Neural cell (in vitro differentiated cells): ENCODE data around the gene CHCHD1. TPM values are rescaled to one million over a fixed set of nuclear protein-coding genes. Genes with fewer than 3 reads are reported as not detected.
A peak's percentile ranks its signal among the peaks of the same experiment; 100 is the strongest.

Experiments
- H2AFZ ChIP-seq: fragments of 200-600, 300-800 bp; sonication (generic), shearing (Covaris generic); 2 replicates; pipeline ENCODE4 v1.6.0; 2014; ENCODE audit warnings: low read depth, mild to moderate bottlenecking, antibody characterized with exemption, low read length, moderate library complexity
- H3F3A ChIP-seq: fragments of 200-600 bp; shearing (Covaris generic); 2 replicates; pipeline ENCODE4 v1.6.1; 2016; ENCODE audit warnings: mild to moderate bottlenecking, moderate library complexity, mixed read lengths, antibody characterized with exemption, low read length; ENCODE audit not compliant: insufficient read depth, poor library complexity, severe bottlenecking
- H3K27ac ChIP-seq: fragments of 200-600, 300-800 bp; sonication (generic), shearing (Covaris generic); 2 replicates; pipeline ENCODE4 v1.5.1; 2014; ENCODE audit warnings: mild to moderate bottlenecking, low read length, moderate library complexity
- H3K27me3 ChIP-seq: fragments of 300-800, 200-600 bp; sonication (generic), shearing (Covaris generic); 2 replicates; pipeline ENCODE4 v1.6.0; 2014; ENCODE audit warnings: mild to moderate bottlenecking, low read depth, low read length, moderate library complexity; ENCODE audit not compliant: insufficient read depth
- H3K36me3 ChIP-seq: fragments of 300-800, 200-600 bp; sonication (generic), shearing (Covaris generic); 2 replicates; pipeline ENCODE4 v1.5.1; 2014; ENCODE audit warnings: mild to moderate bottlenecking, antibody characterized with exemption, low read length, moderate library complexity; ENCODE audit not compliant: insufficient read depth
- H3K4me2 ChIP-seq: fragments of 300-800, 200-600 bp; sonication (generic), shearing (Covaris generic); 2 replicates; pipeline ENCODE4 v1.6.0; 2014; ENCODE audit warnings: mild to moderate bottlenecking, low read length
- H3K4me3 ChIP-seq: fragments of 300-800, 200-600 bp; sonication (generic), shearing (Covaris generic); 2 replicates; pipeline ENCODE4 v1.5.1; 2014; ENCODE audit warnings: mild to moderate bottlenecking, low read length, moderate library complexity
- H3K79me2 ChIP-seq: fragments of 200-600 bp; shearing (Covaris generic); replicated peaks from 2 replicates; pipeline ENCODE4 v1.6.0; 2014; ENCODE audit warnings: mild to moderate bottlenecking, low read length, moderate library complexity; ENCODE audit not compliant: insufficient read depth
- H3K9ac ChIP-seq: fragments of 300-800, 200-600 bp; sonication (generic), shearing (Covaris generic); 2 replicates; pipeline ENCODE4 v1.6.1; 2016; ENCODE audit warnings: mild to moderate bottlenecking, low read length, mixed read lengths
- H3K9me2 ChIP-seq: fragments of 200-600 bp; shearing (Covaris generic); 2 replicates; pipeline ENCODE4 v1.6.1; 2016; ENCODE audit warnings: mild to moderate bottlenecking, low read length, mixed read lengths; ENCODE audit not compliant: insufficient read depth
- H3K9me3 ChIP-seq: fragments of 200-600, 300-800 bp; sonication (generic), shearing (Covaris generic); 2 replicates; pipeline ENCODE4 v1.6.1; 2016; ENCODE audit warnings: mild to moderate bottlenecking, mixed run types, low read length, moderate library complexity, mixed read lengths
- H4K20me1 ChIP-seq: fragments of 200-600 bp; shearing (Covaris generic); 2 replicates; pipeline ENCODE4 v1.6.1; 2016; ENCODE audit warnings: mild to moderate bottlenecking, mixed run types; ENCODE audit not compliant: insufficient read depth
- EP300 ChIP-seq: fragments of 450-650 bp; conservative IDR thresholded peaks from 2 replicates; pipeline ENCODE4 v1.6.1; 2014; ENCODE audit warnings: antibody characterized with exemption, mild to moderate bottlenecking, moderate library complexity; ENCODE audit not compliant: poor library complexity, severe bottlenecking
- EZH2 ChIP-seq: fragments of 200-600, 300-800 bp; shearing (Covaris generic), sonication (generic); IDR thresholded peaks from 2 replicates; pipeline ENCODE4 v1.6.1; 2014; ENCODE audit warnings: antibody characterized with exemption, low read length, borderline replicate concordance, mild to moderate bottlenecking; ENCODE audit not compliant: insufficient read depth, poor library complexity, severe bottlenecking
- MXI1 ChIP-seq: fragments of 450-650 bp; conservative IDR thresholded peaks from 2 replicates; pipeline ENCODE4 v1.6.1; 2014; ENCODE audit warnings: antibody characterized with exemption, mild to moderate bottlenecking; ENCODE audit not compliant: poor library complexity, severe bottlenecking
- POLR2AphosphoS5 ChIP-seq: IDR thresholded peaks from 2 replicates; pipeline ENCODE4 v1.6.1; 2012
- RAD21 ChIP-seq: fragments of 450-650 bp; conservative IDR thresholded peaks from 2 replicates; pipeline ENCODE4 v1.6.1; 2014; ENCODE audit warnings: antibody characterized with exemption, mild to moderate bottlenecking, moderate library complexity
- REST ChIP-seq: IDR thresholded peaks from 2 replicates; pipeline ENCODE4 v1.6.1; 2012; ENCODE audit warnings: borderline replicate concordance
- SMC3 ChIP-seq: fragments of 450-650 bp; conservative IDR thresholded peaks from 2 replicates; pipeline ENCODE4 v1.6.1; 2014; ENCODE audit warnings: antibody characterized with exemption, mild to moderate bottlenecking, moderate library complexity; ENCODE audit not compliant: poor library complexity
- TAF1 ChIP-seq: IDR thresholded peaks from 2 replicates; pipeline ENCODE4 v1.6.1; 2012; ENCODE audit warnings: low read depth
- polyA plus RNA-seq: library from polyadenylated mRNA; depleted of rRNA; stranded (reverse); fragments of >200 nt; gene quantifications from 2 replicates; pipeline ENCODE4 v1.2.3, GENCODE V29; 2014
- TF ChIP-seq, protein P1 (sequence below): fragments of 450-650 bp; IDR thresholded peaks from 2 replicates; pipeline ENCODE4 v1.5.1; 2014; ENCODE audit warnings: antibody characterized with exemption, mild to moderate bottlenecking, moderate library complexity; ENCODE audit not compliant: poor library complexity, severe bottlenecking

Gene CHCHD1
- polyA plus RNA-seq, 1 donor from 2014 or later: 82.5 TPM

GRCh38 chr10:73742454-73742734 lies 39.5 kb upstream of the CHCHD1 start:
- no peaks in the 10 kb centered on the region for H3K27me3 ChIP-seq
- H3K79me2 ChIP-seq: peaks cover 25% of the 10 kb centered on the region
- H3K9me2 ChIP-seq: no peaks in the 10 kb centered on the region
- no peaks in the 10 kb centered on the region for H4K20me1 ChIP-seq
- H2AFZ ChIP-seq: no peak overlapping the region
- no peaks in the 10 kb centered on the region for H3K9me3 ChIP-seq
- H3K27ac ChIP-seq: no peak overlapping the region
- TF ChIP-seq TAF1 (no peak), SMC3 (no peak), MXI1 (no peak), REST (no peak), POLR2AphosphoS5 (no peak), EP300 (no peak), EZH2 (no peak), RAD21 (no peak)
- TF ChIP-seq, protein P1, sequence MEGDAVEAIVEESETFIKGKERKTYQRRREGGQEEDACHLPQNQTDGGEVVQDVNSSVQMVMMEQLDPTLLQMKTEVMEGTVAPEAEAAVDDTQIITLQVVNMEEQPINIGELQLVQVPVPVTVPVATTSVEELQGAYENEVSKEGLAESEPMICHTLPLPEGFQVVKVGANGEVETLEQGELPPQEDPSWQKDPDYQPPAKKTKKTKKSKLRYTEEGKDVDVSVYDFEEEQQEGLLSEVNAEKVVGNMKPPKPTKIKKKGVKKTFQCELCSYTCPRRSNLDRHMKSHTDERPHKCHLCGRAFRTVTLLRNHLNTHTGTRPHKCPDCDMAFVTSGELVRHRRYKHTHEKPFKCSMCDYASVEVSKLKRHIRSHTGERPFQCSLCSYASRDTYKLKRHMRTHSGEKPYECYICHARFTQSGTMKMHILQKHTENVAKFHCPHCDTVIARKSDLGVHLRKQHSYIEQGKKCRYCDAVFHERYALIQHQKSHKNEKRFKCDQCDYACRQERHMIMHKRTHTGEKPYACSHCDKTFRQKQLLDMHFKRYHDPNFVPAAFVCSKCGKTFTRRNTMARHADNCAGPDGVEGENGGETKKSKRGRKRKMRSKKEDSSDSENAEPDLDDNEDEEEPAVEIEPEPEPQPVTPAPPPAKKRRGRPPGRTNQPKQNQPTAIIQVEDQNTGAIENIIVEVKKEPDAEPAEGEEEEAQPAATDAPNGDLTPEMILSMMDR: no peak
- no peak overlapping the region for H3K9ac ChIP-seq
- no peak overlapping the region for H3K4me2 ChIP-seq
- H3K4me3 ChIP-seq: no peak overlapping the region
- no peaks in the 10 kb centered on the region for H3K36me3 ChIP-seq
- H3F3A ChIP-seq: no peaks in the 10 kb centered on the region

DNA sequence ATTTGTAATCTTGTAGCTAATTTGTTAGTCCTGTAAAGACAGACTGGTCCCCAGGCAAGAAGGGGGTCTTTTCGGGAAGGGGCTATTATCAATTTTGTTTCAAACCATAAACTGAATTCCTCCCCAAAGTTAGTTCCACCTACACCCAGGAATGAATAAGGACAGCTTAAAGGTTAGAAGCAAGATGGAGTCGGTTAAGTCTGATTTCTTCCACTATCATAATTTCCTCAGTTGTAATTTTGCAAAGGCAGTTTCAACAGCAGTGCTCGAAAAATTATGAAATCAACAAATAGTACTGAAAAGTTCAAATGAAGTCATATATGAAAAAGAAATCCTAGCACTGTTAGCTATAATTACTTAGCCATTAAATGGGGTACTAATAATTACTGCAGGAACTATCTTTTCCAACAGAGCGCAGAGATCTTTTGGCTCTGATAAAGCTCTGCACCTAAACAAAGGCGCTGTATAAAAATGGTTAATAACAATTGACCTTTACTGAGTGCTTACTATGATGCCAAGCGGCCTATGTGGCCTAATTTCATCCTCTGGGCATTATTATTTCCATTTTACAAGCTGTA lies 38.4 kb upstream of the CHCHD1 start:
- Histone ChIP-seq H3K36me3 (no peaks in the 10 kb centered on the region), H3K27ac (peak overlapping the region; percentile 96), H2AFZ (peak overlapping the region; percentile 35), H3K4me2 (peak overlapping the region; percentile 89), H3K9me3 (no peaks in the 10 kb centered on the region), H3K9ac (peak overlapping the region; percentile 84), H3K9me2 (no peaks in the 10 kb centered on the region), H3K4me3 (peak overlapping the region; percentile 79), H3K27me3 (no peaks in the 10 kb centered on the region), H3F3A (no peaks in the 10 kb centered on the region), H4K20me1 (no peaks in the 10 kb centered on the region), H3K79me2 (peaks cover 25% of the 10 kb centered on the region)
- TF ChIP-seq, protein P1: no peak
- TF ChIP-seq POLR2AphosphoS5: no peak
- TF ChIP-seq TAF1: no peak
- no peak for TF ChIP-seq REST
- TF ChIP-seq MXI1: no peak
- TF ChIP-seq EP300: no peak
- no peak for TF ChIP-seq SMC3
- TF ChIP-seq EZH2: no peak
- no peak for TF ChIP-seq RAD21
